ENCODE measurements around the gene IGF2R. TPM values are rescaled to one million over a fixed set of nuclear protein-coding genes. Genes with fewer than 3 reads are reported as not detected.
"Not testable (repeated sequence)": the region's sequence is repeated elsewhere in the genome, so short reads cannot be mapped to it uniquely, and the experiment has no call there.

Gene IGF2R
- polyA plus RNA-seq, 1 donor = 146 TPM

- no peak for DNase-seq
Measured at GRCh38 chr6:160129881-160130615, 161.2 kb downstream of the IGF2R start.

GRCh38 chr6:160130729-160131484 is 162.0 kb downstream of the IGF2R start:
- no peak for DNase-seq

GRCh38 chr6:160131636-160132296 is 162.9 kb downstream of the IGF2R start:
- no peak for DNase-seq

GRCh38 chr6:160132297-160132637 is 163.4 kb downstream of the IGF2R start:
- no peak for DNase-seq

- no peak for DNase-seq
Measured at GRCh38 chr6:160132776-160133338, 164.0 kb downstream of the IGF2R start.

- DNase-seq = no peak
Measured at GRCh38 chr6:160133441-160134336, 164.8 kb downstream of the IGF2R start.

GRCh38 chr6:160134337-160134751 is 165.5 kb downstream of the IGF2R start:
- DNase-seq = not testable (repeated sequence)

GRCh38 chr6:160134779-160135547 is 166.1 kb downstream of the IGF2R start:
- no peak for DNase-seq

GRCh38 chr6:160135907-160136655 is 167.2 kb downstream of the IGF2R start:
- DNase-seq = no peak

- no peak for DNase-seq
Measured at GRCh38 chr6:160137130-160137988, 168.5 kb downstream of the IGF2R start.

- peak; percentile 56 for DNase-seq
Measured at GRCh38 chr6:160137989-160138835, 169.3 kb downstream of the IGF2R start.

- no peak for DNase-seq
Measured at GRCh38 chr6:160138839-160139419, 170.0 kb downstream of the IGF2R start.

GRCh38 chr6:160139420-160139851 is 170.6 kb downstream of the IGF2R start:
- DNase-seq = peak; percentile 24

- not testable (repeated sequence) for DNase-seq
Measured at GRCh38 chr6:160140493-160140892, 171.6 kb downstream of the IGF2R start.

GRCh38 chr6:160141001-160141726 is 172.3 kb downstream of the IGF2R start:
- DNase-seq = no peak

- DNase-seq = no peak
Measured at GRCh38 chr6:160142115-160142715, 173.3 kb downstream of the IGF2R start.
